IPS-NIHi7 (cell line): ENCODE data around the gene DNTTIP2.
A peak's percentile ranks its signal among the peaks of the same experiment; 100 is the strongest.
"Not testable (repeated sequence)": the region's sequence is repeated elsewhere in the genome, so short reads cannot be mapped to it uniquely, and the experiment has no call there.

ENCODE experiments used
- DNase-seq: peaks from one replicate; pipeline ENCODE4 v3.0.0; 2012; ENCODE audit warnings: mixed read lengths; ENCODE audit errors: extremely low spot score

The DNTTIP2 gene

GRCh38 chr1:93840956-93841482 lies 38.0 kb downstream of the DNTTIP2 start:
- no peak for DNase-seq

DNA sequence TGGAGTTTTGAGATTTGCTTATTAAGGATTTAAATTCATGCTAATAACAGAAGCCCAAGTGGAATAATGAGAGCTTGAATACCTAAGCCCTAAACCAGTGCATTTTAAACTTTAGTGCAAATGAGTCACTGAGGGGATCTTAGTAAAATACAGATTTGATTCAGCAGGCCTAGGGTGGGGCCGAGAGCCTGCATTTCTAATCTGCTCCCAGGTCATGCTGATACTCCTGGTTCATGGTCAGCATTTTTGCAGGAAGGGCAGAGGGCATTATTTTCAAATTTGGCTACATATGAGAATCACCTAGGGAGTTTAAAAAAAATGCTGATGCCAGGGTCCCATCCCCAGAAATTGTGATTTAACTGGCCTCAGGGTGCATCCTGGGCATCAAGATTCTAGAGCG lies 39.3 kb downstream of the DNTTIP2 start:
- DNase-seq, result no peak

- no peak for DNase-seq
Measured at GRCh38 chr1:93839307-93839706, 39.7 kb downstream of the DNTTIP2 start.

DNA sequence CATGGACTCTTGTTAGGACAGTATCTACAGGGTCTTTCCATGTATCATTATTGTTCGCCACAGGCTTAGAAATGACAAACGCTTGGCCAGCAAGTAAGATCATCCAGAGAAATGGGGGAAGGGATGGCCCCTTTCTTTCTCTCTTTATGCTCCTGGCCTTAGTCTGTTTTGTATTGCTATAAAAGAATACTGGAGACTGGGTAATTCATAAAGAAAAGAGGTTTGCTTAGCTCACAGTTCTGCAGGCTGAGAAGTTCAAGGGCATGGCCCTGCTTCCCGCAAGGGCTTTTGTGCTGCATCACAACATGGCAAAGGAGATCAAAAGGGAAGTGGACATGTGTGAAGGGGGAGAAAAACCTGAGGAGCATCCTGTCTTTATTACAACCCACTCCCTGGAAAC lies 41.0 kb downstream of the DNTTIP2 start:
- DNase-seq, result no peak

DNA sequence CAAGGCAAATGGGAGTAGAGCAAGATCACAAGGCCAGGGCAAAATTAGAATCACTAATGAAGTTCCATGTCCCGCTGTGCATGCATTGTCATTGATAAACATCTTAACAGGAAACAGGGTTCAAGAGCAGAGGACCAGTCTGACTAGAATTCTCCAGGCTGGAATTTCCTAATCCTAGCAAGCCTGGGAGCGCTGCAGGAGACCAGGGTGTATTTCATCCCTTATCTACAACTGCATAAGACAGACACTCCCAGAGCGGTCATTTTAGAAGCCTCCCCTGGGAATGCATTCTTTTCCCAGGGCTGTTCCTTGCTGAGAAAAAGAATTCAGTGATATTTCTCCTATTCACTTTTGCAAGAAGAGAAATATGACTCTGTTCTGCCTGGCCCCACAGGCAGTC lies 45.7 kb downstream of the DNTTIP2 start:
- not testable (repeated sequence) for DNase-seq

GRCh38 chr1:93829061-93829460 lies 49.9 kb downstream of the DNTTIP2 start:
- no peak for DNase-seq

DNA sequence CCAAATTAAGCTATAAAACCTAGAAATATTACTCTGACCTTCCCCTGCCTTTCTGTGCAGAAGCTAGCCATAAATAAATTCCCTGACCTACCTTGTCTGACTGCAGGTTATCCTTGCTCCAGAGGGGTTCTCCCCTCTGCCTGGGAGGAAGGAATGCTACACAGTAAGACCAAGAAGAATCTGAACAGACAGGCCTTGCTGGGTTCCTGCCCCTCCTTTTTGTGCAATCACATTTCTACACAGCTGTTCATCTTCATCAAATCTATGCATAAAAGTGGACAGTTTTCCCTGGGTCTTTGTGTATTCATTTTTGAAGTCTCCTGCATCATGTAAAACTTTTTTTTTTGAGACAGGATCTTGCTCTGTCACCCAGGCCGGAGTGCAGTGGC lies 50.6 kb downstream of the DNTTIP2 start:
- no peak for DNase-seq

DNA sequence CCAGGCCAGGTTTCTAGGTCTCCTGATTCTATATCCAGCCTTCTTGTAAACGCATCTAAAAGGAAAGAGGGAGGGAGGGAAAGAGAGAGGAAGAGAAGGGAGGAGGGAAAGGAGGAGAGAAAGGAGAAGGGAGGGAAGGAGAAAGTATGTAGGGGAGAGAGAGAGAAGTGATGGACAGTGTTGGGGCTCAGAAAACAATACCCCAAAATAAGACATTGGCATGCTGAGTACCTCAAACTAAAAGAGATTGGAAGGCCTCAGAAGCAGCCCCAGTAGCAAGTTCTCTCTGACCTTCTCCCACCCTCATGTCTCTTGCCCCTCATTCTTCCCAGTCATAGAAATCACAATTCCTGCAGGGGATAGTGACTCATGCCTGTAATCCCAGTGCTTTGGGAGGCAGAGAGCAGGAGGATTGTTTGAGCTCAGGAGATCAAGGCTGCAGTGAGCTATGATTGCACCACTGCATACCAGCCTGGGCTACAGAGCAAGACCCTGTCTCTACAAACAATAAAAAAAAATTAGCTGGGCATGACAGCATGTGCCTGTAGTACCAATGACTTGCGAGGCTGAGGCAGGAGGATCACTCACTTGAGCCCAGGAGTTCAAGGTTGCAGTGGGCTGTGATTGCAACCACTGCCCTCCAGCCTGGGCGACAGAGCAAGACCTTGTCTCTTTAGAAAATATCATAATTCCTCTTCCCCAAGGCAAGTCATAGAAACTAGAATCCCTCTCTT lies 51.2 kb downstream of the DNTTIP2 start:
- no peak for DNase-seq

DNA sequence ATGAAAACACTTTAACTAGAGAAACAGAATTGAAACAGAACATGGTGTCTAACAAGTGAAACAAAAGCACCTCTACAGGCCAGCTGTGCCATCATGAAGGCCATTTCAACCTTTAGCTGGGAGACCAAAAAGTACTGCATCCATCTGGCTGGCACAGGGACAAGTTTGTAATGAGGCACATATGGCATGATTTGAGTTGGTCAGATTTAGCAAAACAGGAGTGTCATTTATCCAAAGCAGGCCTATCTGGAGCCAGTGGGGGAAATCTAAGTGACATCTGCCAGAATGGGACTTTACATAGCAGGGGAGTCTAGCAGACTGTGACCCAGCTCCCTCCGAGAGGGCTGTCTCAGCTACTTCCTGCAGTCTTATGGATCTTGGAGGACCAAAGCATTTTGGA lies 51.9 kb downstream of the DNTTIP2 start:
- DNase-seq, result no peak

GRCh38 chr1:93824834-93825233 lies 54.2 kb downstream of the DNTTIP2 start:
- no peak for DNase-seq

- DNase-seq, result no peak
Measured at GRCh38 chr1:93822730-93823425, 56.1 kb downstream of the DNTTIP2 start.

- DNase-seq, result no peak
Measured at GRCh38 chr1:93821423-93822144, 57.4 kb downstream of the DNTTIP2 start.

- peak; percentile 65 for DNase-seq
Measured at GRCh38 chr1:93820554-93821422, 58.2 kb downstream of the DNTTIP2 start.

DNA sequence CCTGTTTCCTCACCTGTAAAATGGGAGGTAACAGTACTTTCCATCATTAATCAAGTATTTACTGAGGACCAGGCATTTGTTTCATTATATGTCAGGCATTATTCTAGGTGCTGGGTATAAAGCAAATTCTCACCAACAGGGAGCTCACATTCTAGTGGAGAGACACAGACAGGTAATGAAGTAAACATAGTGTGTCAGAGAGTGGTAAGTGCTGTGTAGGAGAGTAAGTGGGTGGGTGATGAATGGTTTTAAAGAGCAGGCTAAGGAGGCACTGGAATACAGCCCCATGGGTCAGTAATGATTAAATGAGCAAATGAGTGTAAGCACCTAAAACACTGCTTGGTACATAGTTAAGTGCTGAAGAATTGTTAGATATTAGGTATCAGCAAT lies 60.4 kb downstream of the DNTTIP2 start:
- DNase-seq, result no peak

- no peak for DNase-seq
Measured at GRCh38 chr1:93817819-93818569, 61.0 kb downstream of the DNTTIP2 start.

DNA sequence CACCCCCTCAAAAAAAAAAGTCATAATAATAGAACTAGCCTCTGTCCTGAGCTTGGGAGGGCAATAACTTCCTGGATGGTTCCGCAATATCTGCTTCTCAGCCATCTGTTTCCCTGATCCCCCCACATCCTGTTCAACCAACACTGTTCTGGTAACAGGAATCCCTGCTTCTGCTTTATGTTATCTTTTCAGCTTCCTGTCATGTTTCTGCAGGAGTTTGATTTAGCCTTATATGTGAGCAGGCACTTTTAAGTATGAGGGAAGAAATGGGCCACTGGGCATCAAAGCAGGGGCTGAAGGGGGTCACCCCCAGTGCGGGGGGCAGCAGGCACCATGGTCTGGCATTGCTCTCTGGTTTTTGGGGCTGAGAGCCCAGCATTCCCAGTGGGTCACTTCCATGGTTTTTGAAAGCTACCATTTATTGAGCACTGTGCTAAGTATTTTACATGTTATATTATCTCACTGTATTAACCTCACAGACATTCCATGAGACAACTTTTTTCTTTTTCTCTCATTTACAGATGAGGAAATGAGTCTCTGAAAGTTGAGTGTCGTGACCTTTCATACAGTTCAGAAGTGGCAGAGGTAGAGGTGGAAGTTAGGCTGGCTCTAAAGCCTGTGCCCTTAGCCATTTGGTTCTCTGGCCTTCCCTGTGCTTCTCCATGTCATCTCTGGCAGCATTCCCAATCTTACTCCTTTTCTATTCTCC lies 61.9 kb downstream of the DNTTIP2 start:
- no peak for DNase-seq
